G401.6 (cell line): ENCODE measurements around the gene ZNF583.

ENCODE experiments used
- FAIRE-seq: peaks from 2 replicates; lab custom pipeline; 2012; peaks lifted over from hg19 to GRCh38; lab: Jason Lieb, UNC

The ZNF583 gene

DNA sequence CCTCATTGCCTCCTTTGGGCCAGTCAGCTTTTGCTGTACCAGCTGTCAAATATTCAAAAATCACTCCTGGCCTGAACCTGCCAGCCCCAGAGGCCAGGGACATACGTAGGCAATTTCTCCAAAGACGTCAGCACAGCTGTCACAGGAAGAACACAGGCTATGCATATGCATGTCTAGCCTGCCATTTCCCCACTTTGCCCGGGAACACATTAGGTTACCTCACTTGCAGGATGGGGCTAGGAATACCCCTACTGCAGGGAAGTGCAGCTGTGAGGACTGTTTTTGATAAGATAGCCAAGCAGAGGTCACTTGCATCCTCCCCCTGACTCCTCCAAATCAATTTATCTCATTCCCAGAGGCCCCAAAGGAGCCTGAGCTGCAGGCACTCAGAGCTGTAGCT lies 70.2 kb downstream of the ZNF583 start:
- no peak for FAIRE-seq

DNA sequence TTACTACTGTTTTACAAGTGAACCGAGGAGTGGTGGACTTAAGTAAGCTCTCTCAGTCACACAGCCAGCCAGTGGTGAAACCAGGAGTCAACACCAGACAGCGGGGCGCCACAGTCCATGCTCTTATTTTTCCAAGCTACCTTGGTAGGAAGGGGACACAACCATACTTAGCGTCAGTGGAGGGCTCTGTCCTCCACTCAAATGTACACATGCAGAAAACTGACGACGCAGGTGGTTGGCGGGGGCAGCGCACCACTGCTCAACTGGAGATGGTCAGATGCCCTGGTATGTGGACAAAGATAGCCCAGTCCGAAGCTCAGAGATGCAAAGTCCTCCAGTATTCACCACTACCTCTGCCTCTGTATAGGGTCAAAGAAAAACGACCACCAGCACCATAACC lies 72.0 kb downstream of the ZNF583 start:
- FAIRE-seq = no peak
